ENCODE results near the gene TNFSF11. TPM values are rescaled to one million over a fixed set of nuclear protein-coding genes. Genes with fewer than 3 reads are reported as not detected.

The TNFSF11 gene
- total RNA-seq, 1 experiment from 2014 or later, result 0.90 TPM

DNA sequence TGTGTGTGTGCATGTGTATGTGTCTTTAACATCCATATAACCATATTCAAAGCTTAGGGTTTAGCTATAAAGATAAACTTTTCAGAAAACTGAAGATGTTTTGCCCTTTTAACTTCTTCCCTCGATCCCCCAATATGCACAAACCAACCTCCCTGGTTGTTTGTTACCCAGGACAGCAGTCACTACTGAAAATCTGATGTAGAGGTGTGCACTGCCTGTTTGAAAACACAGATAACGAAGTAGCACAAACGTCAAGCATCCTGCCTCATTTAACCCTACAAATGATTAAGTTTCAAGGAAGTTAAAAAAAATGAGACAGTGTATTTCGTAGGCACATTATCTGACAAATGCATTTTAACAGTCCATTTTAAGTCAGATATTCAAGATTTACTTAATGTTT is 3.6 kb downstream of the TNFSF11 start:
- Histone ChIP-seq H3K4me3 (ENCODE audit: insufficient read depth, low read depth, low read length) (no peak overlapping the region), H3K36me3 (replicated peaks; ENCODE audit: control insufficient read depth, insufficient read depth, low read length) (no peaks in the 10 kb centered on the region), H3K27me3 (ENCODE audit: control insufficient read depth, insufficient read depth, low read length) (peaks cover 20% of the 10 kb centered on the region)
- no peak for DNase-seq

DNA sequence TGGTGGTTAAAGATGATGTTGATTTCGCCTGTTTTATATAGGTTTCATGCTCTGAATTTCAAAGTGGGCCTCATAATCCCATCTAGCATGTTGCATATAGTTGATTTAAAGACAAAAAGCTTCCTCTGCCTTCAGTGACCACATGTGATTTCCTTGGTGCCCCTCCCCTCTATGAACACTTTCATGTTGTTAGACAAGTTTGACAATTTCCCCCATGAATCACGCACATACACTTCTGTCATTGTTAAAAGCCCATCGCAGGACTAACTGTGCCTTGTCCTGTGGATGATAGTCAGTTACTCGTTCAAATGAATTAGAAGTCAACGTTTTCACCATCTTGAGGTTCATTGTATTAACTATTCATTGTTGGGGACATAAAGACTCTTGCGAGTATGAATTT is 6.7 kb downstream of the TNFSF11 start:
- H3K27me3 ChIP-seq (ENCODE audit: control insufficient read depth, insufficient read depth, low read length), result peaks cover 3% of the 10 kb centered on the region; the same call in 1 of the 2 replicates
- DNase-seq, result no peak
- no peaks in the 10 kb centered on the region for H3K36me3 ChIP-seq (replicated peaks; ENCODE audit: control insufficient read depth, insufficient read depth, low read length)
- no peak overlapping the region for H3K4me3 ChIP-seq (ENCODE audit: insufficient read depth, low read depth, low read length)

DNA sequence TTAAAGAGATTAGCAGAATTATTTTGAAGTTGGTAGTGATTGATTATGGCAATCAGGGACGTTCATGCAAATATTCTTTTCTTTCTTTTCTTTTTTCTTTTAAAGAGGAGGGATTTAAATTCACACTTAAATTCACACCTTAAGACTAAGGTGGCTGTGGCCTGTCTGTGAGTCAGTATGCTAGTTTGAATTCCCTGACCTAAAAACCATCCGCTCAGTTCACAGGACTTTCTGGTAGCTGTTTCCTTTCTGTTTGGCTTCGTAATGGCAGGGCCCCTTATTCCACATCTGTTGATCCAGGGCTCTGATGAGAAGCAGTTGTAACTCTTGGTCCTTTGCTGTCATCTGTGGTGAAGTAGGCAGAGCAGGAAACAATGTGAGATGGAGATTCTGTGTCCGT is 7.5 kb downstream of the TNFSF11 start:
- Histone ChIP-seq H3K4me3 (ENCODE audit: insufficient read depth, low read depth, low read length) (no peak overlapping the region), H3K36me3 (replicated peaks; ENCODE audit: control insufficient read depth, insufficient read depth, low read length) (no peaks in the 10 kb centered on the region), H3K27me3 (ENCODE audit: control insufficient read depth, insufficient read depth, low read length) (no peaks in the 10 kb centered on the region)
- DNase-seq, result no peak

DNA sequence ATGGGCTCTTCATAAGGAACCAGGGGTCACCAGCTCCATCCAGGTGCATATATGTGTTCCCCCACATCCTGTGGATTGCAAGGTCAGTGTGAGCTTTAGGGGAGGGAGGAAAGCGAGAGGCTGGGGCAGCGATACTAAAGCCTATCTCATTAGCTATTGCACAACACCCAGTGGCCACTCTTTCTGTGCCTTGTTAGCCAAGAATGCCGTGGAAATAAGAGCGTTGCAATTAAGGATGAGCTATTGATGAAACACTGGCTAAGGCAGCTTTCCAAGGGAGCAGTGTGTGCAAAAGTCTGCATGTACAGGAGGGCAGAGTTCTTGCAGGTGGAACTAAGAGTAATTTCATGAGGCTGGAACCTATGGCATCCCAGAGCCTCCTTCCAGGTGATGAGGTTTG is 17.6 kb downstream of the TNFSF11 start:
- Histone ChIP-seq H3K36me3 (replicated peaks; ENCODE audit: control insufficient read depth, insufficient read depth, low read length) (no peaks in the 10 kb centered on the region; the same call in 1 of the 2 replicates), H3K4me3 (ENCODE audit: insufficient read depth, low read depth, low read length) (no peak overlapping the region), H3K27me3 (ENCODE audit: control insufficient read depth, insufficient read depth, low read length) (no peaks in the 10 kb centered on the region)
- DNase-seq, result no peak

DNA sequence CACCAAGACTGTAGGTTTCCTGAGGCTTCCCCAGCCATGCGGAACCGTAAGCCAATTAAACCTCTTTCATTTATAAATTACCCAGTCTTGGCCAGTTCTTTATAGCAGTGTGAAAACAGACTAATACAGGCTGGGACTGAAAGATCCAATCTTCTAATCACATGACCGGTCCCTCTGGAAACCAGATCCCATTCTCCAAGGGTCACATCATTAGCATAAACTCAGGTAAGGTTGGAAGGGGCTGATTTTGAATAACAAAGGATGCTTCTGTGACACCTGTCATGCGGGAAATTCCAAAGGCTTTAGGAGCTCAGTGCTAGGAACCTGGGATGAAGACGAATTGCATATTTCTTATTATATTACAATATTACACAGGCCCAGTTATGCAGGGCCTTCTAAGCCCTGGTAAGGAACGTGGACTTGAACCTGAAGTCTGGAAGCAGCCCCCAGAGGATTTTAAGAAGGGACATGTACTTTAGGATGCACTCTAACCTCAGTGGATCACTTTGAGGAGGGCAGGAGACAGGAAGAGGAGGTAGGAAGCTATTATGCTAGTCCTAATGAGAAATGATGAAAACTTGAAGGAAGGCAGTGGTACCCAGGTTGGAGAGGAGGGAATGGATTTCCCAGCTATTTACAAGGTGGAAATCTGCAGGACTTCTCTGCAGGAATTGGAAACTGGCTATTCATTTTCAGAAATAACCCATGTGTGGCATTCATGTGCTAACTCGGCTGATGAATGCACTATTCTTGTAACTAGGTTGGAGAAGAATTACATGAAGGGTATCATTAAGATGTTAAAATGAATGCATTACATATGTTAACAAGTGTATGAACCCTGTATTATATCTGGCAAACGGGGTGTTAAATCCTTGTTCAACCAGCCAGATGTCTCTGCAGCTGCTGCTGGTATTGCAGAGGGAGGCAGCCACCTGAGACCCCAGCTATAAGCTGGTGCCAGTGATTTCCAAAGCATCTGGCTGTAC is 19.3 kb downstream of the TNFSF11 start:
- peak; percentile 48 for DNase-seq
- H3K36me3 ChIP-seq (replicated peaks; ENCODE audit: control insufficient read depth, insufficient read depth, low read length), result no peaks in the 10 kb centered on the region; the same call in 1 of the 2 replicates
- no peaks in the 10 kb centered on the region for H3K27me3 ChIP-seq (ENCODE audit: control insufficient read depth, insufficient read depth, low read length)
- no peak overlapping the region for H3K4me3 ChIP-seq (ENCODE audit: insufficient read depth, low read depth, low read length)

DNA sequence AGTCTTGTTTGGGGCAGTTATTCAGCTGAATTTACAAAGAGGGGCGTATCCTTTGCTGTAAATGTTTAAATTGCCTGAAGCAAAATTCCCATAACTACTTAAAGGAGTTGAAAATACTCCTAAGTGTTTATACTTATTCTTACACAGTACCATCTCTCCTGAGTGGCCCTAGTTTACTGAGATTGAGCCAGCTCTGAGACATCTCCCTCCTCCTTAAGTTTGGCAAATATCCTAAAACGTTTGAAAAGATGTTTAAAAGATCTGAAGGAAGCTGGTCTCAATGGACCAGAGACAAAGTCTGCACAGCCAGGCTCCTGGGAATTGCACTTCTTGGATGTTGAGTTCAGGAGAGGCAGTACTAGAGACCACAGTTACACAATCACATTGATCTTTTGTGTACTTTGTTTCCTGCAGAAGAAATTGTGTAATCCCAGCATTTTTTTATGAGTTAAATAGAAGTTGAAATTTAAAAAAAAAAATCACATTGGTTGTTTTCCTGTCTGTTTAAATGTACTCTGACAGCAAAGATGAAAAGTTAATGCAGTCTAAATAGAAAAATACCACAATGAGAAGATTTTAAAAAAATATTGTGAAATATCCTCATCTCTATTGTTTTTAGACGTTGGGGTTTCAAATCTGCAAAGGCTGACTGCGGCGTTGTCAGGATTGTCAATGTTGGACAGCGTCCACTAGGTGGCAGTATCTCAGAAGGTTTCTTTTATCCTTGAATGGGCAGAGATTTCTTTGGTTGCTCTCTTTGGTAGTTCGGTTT is 20.7 kb downstream of the TNFSF11 start:
- peak; percentile 39 for DNase-seq
- H3K27me3 ChIP-seq (ENCODE audit: control insufficient read depth, insufficient read depth, low read length), result no peaks in the 10 kb centered on the region
- no peaks in the 10 kb centered on the region for H3K36me3 ChIP-seq (replicated peaks; ENCODE audit: control insufficient read depth, insufficient read depth, low read length)
- no peak overlapping the region for H3K4me3 ChIP-seq (ENCODE audit: insufficient read depth, low read depth, low read length)

DNA sequence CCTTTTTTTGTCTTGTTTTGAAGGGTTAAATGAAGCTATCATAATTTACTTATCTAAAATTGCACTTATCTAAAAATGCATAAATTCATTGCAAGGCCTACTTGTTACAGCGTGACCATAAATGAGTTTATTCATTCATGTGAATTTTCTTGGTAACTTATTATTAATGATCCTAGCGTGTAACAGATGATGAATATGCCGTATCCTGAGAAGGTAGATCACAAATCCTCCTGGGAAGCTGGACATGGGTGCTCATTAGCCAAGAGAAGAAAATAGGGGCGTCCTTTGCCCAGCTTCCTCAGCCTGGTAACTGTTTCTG is 21.3 kb downstream of the TNFSF11 start:
- DNase-seq, result no peak
- H3K36me3 ChIP-seq (replicated peaks; ENCODE audit: control insufficient read depth, insufficient read depth, low read length), result no peaks in the 10 kb centered on the region
- H3K27me3 ChIP-seq (ENCODE audit: control insufficient read depth, insufficient read depth, low read length), result no peaks in the 10 kb centered on the region
- no peak overlapping the region for H3K4me3 ChIP-seq (ENCODE audit: insufficient read depth, low read depth, low read length)

DNA sequence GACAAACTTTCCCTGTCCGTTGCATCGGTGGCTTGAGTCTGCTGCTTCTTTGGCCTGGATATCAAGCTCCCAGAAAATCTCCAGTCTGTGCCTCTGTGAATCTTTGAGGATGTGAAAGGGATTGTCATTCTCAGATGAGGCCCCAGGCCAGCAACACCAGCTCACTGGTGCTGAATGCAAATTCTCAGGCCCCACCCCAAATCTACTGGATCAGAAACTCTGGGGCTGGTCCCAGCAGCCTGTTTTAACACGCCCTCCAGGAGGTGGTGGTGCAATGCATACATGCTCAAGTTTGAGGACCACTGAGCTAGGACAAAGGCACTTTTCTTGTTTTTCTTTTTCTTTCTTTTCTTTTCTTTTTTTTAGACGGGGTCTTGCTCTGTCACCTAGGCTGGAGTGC is 23.6 kb downstream of the TNFSF11 start:
- H3K4me3 ChIP-seq (ENCODE audit: insufficient read depth, low read depth, low read length), result no peak overlapping the region
- no peaks in the 10 kb centered on the region for H3K27me3 ChIP-seq (ENCODE audit: control insufficient read depth, insufficient read depth, low read length)
- DNase-seq, result no peak
- no peaks in the 10 kb centered on the region for H3K36me3 ChIP-seq (replicated peaks; ENCODE audit: control insufficient read depth, insufficient read depth, low read length)

DNA sequence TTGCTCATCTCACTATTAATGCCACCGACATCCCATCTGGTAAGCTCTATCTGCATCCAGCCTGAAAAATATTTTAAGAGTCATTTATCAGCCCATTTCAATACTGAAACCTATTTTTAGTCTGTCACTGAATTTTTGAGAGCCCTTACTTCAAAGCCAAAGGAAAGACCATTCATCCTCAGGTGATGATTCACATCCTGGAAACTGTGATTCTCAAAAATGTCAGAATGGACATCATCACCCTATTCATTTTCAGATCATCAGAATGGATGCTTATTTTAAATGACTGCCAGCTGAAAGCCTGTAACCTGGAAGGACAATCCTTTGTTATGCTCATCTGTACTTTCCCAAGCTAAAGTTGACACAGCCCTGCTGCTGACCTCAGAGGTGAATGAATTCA is 27.0 kb downstream of the TNFSF11 start:
- Histone ChIP-seq H3K27me3 (ENCODE audit: control insufficient read depth, insufficient read depth, low read length) (no peaks in the 10 kb centered on the region), H3K36me3 (replicated peaks; ENCODE audit: control insufficient read depth, insufficient read depth, low read length) (no peaks in the 10 kb centered on the region), H3K4me3 (ENCODE audit: insufficient read depth, low read depth, low read length) (no peak overlapping the region)
- DNase-seq, result no peak

DNA sequence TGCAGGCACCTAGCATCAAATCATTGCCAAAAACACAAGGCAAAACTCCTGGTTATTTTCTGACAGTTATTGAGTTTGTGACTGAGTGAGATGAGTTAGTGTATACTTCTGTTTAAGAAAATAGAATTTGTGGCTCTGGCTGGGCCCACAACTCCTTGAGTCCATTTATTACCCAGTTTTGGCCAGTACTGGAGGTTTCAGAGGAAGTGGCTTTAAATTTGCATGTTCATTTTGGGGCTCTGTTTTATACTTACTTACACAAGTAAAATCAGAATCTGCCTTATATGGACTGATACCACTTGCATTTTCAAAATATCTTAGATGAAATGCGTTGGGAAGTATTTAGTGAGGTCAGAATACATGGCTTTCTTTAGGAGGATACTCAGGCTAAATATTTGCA is 29.0 kb downstream of the TNFSF11 start:
- H3K36me3 ChIP-seq (replicated peaks; ENCODE audit: control insufficient read depth, insufficient read depth, low read length), result no peaks in the 10 kb centered on the region

DNA sequence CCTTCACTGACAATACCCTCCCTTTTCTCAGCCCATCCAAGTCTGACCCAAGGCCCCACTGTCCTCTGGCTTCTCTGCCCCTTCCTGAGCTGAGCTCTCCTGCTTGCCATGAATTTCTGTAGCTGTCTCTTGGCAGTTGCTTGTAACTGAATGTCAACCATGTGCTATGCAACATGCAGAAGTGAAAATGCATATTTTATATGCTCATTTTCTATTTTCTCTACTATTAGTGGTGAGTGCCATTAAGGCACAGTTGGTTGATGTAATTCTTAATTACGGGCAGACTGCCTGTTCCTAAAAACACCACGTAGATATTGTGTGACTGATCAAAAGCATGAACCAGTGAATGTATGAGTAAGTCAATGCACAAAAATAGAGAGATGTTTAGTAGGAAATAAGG is 29.6 kb downstream of the TNFSF11 start:
- Histone ChIP-seq H3K27me3 (ENCODE audit: control insufficient read depth, insufficient read depth, low read length) (no peaks in the 10 kb centered on the region), H3K36me3 (replicated peaks; ENCODE audit: control insufficient read depth, insufficient read depth, low read length) (no peaks in the 10 kb centered on the region), H3K4me3 (ENCODE audit: insufficient read depth, low read depth, low read length) (no peak overlapping the region)
- DNase-seq, result no peak

More for the DNA sequence above, 29.0 kb downstream of the TNFSF11 start:
- H3K27me3 ChIP-seq (ENCODE audit: control insufficient read depth, insufficient read depth, low read length), result no peaks in the 10 kb centered on the region
- DNase-seq, result no peak
- no peak overlapping the region for H3K4me3 ChIP-seq (ENCODE audit: insufficient read depth, low read depth, low read length)

DNA sequence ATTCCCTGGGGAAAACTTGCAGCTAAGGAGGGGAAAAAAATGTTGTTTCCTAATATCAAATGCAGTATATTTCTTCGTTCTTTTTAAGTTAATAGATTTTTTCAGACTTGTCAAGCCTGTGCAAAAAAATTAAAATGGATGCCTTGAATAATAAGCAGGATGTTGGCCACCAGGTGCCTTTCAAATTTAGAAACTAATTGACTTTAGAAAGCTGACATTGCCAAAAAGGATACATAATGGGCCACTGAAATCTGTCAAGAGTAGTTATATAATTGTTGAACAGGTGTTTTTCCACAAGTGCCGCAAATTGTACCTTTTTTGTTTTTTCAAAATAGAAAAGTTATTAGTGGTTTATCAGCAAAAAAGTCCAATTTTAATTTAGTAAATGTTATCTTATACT is 33.6 kb downstream of the TNFSF11 start:
- Histone ChIP-seq H3K27me3 (ENCODE audit: control insufficient read depth, insufficient read depth, low read length) (no peaks in the 10 kb centered on the region), H3K4me3 (ENCODE audit: insufficient read depth, low read depth, low read length) (no peak overlapping the region), H3K36me3 (replicated peaks; ENCODE audit: control insufficient read depth, insufficient read depth, low read length) (no peaks in the 10 kb centered on the region)
- no peak for DNase-seq

DNA sequence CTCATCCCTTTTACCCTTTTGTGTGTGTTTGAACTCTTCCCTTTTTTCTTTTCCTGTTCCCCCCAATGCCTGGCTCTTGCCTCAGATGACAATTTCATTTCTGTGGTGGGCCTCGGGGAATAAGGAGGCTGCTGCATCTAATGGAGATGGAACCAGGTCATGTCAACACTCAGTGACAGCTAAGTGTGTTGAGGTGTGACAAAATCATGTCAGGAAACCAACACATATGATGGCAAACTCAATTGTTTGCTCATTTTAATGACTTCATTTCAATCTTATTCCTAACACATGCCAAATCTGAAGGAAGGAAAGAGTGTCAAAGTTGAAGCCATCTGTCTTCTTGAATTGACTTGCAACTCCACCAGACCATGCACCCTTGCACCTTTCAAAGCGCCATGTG is 36.7 kb downstream of the TNFSF11 start:
- Histone ChIP-seq H3K4me3 (ENCODE audit: insufficient read depth, low read depth, low read length) (no peak overlapping the region), H3K36me3 (replicated peaks; ENCODE audit: control insufficient read depth, insufficient read depth, low read length) (no peaks in the 10 kb centered on the region), H3K27me3 (ENCODE audit: control insufficient read depth, insufficient read depth, low read length) (no peaks in the 10 kb centered on the region)
- no peak for DNase-seq

DNA sequence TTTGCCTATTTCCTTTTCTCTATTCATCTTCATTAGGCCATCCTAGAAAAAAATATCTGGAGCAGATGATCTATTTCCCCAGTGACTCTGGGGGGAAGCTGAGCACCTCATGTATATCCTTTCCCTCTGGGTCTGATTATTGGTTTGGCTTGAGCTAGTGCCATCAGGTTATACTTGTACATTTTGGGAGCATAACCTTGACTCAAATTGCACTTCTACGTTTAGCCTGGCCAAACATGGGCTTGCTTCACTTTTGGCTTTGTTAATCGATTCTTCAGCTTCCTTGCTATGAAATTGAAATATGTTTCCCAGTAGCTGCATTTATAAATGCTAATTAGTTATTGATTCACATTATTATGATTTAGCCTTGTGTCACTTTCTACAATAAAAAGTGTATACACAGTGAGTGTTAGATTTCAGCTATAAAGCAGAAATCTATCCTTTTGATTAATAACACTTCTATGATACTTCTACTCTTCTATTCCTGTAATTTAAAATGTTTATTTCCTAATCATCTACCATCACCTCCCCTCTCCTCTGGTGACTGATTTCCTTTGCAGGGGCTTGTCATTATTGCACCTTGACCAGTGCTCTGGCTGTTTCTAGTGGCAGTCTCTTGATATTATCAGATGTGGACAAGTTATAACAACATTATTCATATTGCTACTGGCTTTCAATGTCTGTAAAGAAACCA is 37.3 kb downstream of the TNFSF11 start:
- DNase-seq, result no peak
- Histone ChIP-seq H3K4me3 (ENCODE audit: insufficient read depth, low read depth, low read length) (no peak overlapping the region), H3K27me3 (ENCODE audit: control insufficient read depth, insufficient read depth, low read length) (no peaks in the 10 kb centered on the region), H3K36me3 (replicated peaks; ENCODE audit: control insufficient read depth, insufficient read depth, low read length) (no peaks in the 10 kb centered on the region)

All from H7 (cell line).